IMR-90 (cell line): Measurements from ENCODE around the gene AGMO.

Source experiments
- CEBPB ChIP-seq: IDR thresholded peaks from 2 replicates; pipeline ENCODE4 v1.6.1; 2012; ENCODE audit warnings: low read depth, low read length, improper control_type of control experiment
- CHD1 ChIP-seq: IDR thresholded peaks from 2 replicates; pipeline ENCODE4 v1.6.1; 2012; ENCODE audit warnings: low read depth, low read length, improper control_type of control experiment
- MAZ ChIP-seq: IDR thresholded peaks from 2 replicates; pipeline ENCODE4 v1.6.1; 2012; ENCODE audit warnings: low read depth, mild to moderate bottlenecking, low read length, improper control_type of control experiment, moderate library complexity, borderline replicate concordance
- MXI1 ChIP-seq: IDR thresholded peaks from 2 replicates; pipeline ENCODE4 v1.6.1; 2012; ENCODE audit warnings: low read depth, mild to moderate bottlenecking, low read length, moderate library complexity, borderline replicate concordance
- NFE2L2 ChIP-seq: fragments of 150-350 bp; IDR thresholded peaks from 2 replicates; pipeline ENCODE4 v1.6.1; 2016; ENCODE audit warnings: low read depth, mild to moderate bottlenecking, low read length
- POLR2A ChIP-seq: IDR thresholded peaks from 2 replicates; pipeline ENCODE4 v1.6.1; 2012; ENCODE audit warnings: mild to moderate bottlenecking, low read depth, low read length
- SMC3 ChIP-seq: fragments of 150-350 bp; IDR thresholded peaks from 2 replicates; pipeline ENCODE4 v1.6.1; 2016; ENCODE audit warnings: low read depth, mild to moderate bottlenecking, antibody characterized with exemption, low read length, moderate library complexity
- TF ChIP-seq, protein P1 (sequence below): conservative IDR thresholded peaks from 2 replicates; pipeline ENCODE4 v1.5.1; 2012; ENCODE audit warnings: mild to moderate bottlenecking, low read depth, low read length, improper control_type of control experiment
- TF ChIP-seq, protein P2 (sequence below): fragments of 150-350 bp; IDR thresholded peaks from 2 replicates; pipeline ENCODE4 v1.6.1; 2016; ENCODE audit warnings: low read depth, mild to moderate bottlenecking, low read length, moderate library complexity, borderline replicate concordance
- TF ChIP-seq, protein P3 (sequence below): fragments of 150-350 bp; IDR thresholded peaks from 2 replicates; pipeline ENCODE4 v1.6.1; 2017; ENCODE audit warnings: mild to moderate bottlenecking, antibody characterized with exemption, low read length, low read depth

DNA sequence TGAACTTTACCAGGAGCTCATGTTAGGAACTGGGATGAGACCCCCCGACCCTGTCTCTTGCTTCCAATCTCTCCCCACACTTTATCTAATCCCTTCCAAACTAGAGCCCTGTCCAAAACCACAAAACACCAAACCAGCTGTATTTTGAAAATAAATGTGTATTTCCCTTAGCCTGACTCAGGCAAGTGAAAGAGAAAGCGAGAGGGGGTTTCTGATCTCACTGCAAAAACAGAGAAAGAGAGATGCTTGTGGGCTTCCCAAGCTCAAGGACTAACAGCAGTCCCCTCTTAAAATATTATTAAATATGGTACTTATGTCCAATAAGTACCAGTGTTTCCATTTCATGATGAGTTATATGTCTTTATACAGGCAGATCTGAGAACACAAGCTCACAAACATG, 122.0 kb downstream of the AGMO start:
- TF ChIP-seq, protein P1, sequence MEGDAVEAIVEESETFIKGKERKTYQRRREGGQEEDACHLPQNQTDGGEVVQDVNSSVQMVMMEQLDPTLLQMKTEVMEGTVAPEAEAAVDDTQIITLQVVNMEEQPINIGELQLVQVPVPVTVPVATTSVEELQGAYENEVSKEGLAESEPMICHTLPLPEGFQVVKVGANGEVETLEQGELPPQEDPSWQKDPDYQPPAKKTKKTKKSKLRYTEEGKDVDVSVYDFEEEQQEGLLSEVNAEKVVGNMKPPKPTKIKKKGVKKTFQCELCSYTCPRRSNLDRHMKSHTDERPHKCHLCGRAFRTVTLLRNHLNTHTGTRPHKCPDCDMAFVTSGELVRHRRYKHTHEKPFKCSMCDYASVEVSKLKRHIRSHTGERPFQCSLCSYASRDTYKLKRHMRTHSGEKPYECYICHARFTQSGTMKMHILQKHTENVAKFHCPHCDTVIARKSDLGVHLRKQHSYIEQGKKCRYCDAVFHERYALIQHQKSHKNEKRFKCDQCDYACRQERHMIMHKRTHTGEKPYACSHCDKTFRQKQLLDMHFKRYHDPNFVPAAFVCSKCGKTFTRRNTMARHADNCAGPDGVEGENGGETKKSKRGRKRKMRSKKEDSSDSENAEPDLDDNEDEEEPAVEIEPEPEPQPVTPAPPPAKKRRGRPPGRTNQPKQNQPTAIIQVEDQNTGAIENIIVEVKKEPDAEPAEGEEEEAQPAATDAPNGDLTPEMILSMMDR: no peak
- TF ChIP-seq NFE2L2 (no peak), MAZ (no peak), POLR2A (no peak), CHD1 (no peak), MXI1 (no peak), SMC3 (no peak), CEBPB (no peak)
- TF ChIP-seq, protein P2, sequence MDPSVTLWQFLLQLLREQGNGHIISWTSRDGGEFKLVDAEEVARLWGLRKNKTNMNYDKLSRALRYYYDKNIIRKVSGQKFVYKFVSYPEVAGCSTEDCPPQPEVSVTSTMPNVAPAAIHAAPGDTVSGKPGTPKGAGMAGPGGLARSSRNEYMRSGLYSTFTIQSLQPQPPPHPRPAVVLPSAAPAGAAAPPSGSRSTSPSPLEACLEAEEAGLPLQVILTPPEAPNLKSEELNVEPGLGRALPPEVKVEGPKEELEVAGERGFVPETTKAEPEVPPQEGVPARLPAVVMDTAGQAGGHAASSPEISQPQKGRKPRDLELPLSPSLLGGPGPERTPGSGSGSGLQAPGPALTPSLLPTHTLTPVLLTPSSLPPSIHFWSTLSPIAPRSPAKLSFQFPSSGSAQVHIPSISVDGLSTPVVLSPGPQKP: no peak
- TF ChIP-seq, protein P3, sequence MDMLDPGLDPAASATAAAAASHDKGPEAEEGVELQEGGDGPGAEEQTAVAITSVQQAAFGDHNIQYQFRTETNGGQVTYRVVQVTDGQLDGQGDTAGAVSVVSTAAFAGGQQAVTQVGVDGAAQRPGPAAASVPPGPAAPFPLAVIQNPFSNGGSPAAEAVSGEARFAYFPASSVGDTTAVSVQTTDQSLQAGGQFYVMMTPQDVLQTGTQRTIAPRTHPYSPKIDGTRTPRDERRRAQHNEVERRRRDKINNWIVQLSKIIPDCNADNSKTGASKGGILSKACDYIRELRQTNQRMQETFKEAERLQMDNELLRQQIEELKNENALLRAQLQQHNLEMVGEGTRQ: no peak
